Upper lobe of left lung (tissue), 4 donors: ENCODE data around the gene LDAH.

ENCODE experiments used
- CTCF ChIP-seq, 6 experiments: fragments of 450-650 bp in 4 of 6; fragments of 200-600 bp in 2 of 6; sonication (generic) in 2 of 6; IDR thresholded peaks; one replicate each; pipeline ENCODE4 v1.5.1; 2016 to 2019; ENCODE audit warnings: antibody characterized with exemption in 6 of 6
- EP300 ChIP-seq, 4 donors: sonication (generic); formaldehyde crosslinking; IDR thresholded peaks; one replicate each; pipeline ENCODE4 v1.5.1; 2017; ENCODE audit warnings: antibody characterized with exemption in 4 of 4, control low read depth in 2 of 4
- POLR2A ChIP-seq, 4 donors: fragments of 450-650 bp; IDR thresholded peaks; one replicate each; pipeline ENCODE4 v1.5.1; 2016 to 2017; ENCODE audit warnings: antibody characterized with exemption in 4 of 4, mild to moderate bottlenecking in 2 of 4
- POLR2AphosphoS5 ChIP-seq, 2 donors: sonication (generic); formaldehyde crosslinking; IDR thresholded peaks; one replicate each; pipeline ENCODE4 v1.5.1; 2017; ENCODE audit warnings: antibody characterized with exemption in 2 of 2

GRCh38 chr2:20678086-20678395 lies 144.9 kb downstream of the LDAH start:
- TF ChIP-seq POLR2A (IDR thresholded peaks at IDR 0.05) (no peak), CTCF (IDR thresholded peaks at IDR 0.05) (no peak), EP300 (IDR thresholded peaks at IDR 0.05) (no peak), POLR2AphosphoS5 (IDR thresholded peaks at IDR 0.05) (no peak)
